HG03280 (cell line): ENCODE measurements around the gene SPATA46.
"Not testable (repeated sequence)": the region's sequence is repeated elsewhere in the genome, so short reads cannot be mapped to it uniquely, and the experiment has no call there.

Source experiments
- ATAC-seq: cut with Tn5 transposase; IDR thresholded peaks from one replicate; pipeline ENCODE4 v1.9.1; 2021; ENCODE audit warnings: mild to moderate bottlenecking, moderate library complexity; ENCODE audit not compliant: unreplicated experiment

SPATA46 gene, protein sequence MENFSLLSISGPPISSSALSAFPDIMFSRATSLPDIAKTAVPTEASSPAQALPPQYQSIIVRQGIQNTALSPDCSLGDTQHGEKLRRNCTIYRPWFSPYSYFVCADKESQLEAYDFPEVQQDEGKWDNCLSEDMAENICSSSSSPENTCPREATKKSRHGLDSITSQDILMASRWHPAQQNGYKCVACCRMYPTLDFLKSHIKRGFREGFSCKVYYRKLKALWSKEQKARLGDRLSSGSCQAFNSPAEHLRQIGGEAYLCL

DNA sequence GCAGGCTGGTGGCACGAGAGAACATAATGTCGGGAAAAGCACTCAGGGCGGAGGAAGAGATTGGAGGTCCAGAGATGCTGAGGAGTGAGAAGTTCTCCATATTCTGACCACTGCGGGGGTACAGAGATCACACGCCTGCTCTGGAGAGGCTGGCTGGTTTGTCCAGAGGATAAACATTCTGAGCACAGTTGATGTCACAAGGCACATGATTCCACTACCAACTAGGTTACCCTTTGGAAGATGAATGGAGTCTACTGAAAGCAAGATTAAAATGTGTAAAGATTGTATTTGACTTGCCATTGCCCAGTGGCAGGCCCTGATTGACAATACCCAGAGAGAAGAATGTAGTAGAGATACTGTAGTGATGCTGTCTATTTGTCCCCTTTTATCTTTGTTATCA is at the start of gene SPATA46:
SPATA46 (minus strand) TSS at position 164 of the 400 bp plus-strand sequence; CDS start at position 100, 64 bp downstream.
- no peak for ATAC-seq

DNA sequence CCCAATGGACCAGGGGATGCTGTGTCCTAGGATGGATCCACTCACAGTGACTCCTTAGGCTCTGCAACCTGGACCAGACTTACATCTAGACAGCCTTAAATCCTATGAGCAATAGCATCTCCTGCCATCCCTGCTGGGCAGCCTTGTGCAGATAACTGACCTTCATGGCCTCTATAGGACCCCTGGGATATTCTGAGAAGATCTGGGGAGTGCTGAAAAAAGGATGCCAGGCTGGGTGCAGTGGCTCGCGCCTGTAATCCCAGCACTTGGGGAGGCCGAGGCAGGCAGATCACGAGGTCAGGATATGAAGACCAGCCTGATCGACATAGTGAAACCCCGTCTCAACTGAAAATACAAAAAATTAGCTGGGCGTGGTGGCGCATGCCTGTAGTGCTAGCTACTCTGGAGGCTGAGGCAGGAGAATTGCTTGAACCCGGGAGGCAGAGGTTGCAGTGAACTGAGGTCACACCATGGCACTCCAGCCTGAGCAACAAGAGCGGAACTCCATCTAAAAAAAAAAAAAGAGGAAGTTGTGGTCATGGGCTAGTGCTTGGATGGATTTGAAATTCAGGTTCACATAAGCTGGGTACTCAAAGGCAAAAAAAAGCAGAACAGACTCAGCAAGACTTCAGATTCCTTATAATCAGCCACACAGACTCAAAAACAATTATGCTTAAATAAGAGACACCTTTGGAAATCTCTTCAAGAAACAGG is 46.2 kb upstream of the SPATA46 start:
- no peak for ATAC-seq

DNA sequence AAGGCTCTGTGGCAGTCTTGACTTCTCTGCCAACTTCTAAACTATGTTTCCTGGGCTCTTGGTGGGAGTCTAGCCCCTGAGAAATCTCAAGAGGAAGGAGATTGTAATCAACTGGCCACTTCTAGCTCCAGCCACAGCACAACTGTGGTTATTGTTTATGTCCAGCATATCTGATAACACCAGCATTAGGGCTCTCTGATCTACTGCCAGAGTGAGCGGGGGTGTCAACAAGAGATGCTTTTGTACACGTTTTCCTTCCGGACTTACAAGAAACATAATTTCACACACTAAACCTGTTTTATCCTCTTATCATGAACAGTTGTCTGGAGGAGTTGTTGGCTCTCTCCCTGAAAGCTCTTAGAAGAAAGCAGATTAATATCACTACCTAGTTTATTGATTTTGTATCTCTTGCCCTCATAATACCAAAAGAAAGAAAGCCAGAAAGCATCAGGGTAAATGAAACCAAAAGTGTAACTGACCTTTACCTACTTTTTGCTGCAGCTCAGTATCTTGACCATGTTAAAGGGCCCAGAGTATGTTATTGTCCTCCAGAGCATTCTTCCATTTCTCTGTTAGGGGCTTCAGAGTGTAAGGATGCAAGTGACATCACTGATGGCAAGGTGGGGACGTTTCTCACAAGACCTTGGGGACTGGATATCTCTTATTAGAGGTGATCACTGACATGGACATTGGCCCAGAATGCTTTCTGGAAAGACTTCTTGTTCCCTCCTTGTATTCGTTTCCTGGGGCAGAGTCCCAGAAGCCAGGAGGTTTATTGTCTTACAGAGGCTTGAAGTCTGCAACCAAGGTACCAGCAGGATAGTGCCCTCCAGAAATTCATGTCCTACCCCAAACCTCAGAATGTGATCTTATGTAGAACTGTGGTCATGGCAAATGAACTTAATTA is 44.9 kb upstream of the SPATA46 start:
- no peak for ATAC-seq

DNA sequence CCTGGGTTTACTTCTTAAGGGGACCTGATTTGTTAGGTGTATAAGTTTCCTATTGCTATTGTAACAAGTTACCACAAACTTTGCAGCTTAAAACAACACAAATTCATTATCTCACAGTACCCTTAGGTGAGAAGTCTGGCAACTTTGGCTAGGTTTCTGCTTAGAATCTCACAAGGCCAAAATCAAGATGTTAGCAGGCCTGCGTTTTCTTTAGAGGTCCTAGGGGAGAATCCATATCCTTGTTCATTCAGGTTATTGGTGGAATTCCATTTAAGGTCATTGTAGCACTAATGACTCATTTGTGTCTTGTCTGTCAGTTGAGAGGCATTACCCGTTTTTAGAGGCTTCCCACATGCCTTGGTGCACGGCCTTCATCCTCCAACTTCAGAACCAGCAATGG is 43.5 kb upstream of the SPATA46 start:
- no peak for ATAC-seq

DNA sequence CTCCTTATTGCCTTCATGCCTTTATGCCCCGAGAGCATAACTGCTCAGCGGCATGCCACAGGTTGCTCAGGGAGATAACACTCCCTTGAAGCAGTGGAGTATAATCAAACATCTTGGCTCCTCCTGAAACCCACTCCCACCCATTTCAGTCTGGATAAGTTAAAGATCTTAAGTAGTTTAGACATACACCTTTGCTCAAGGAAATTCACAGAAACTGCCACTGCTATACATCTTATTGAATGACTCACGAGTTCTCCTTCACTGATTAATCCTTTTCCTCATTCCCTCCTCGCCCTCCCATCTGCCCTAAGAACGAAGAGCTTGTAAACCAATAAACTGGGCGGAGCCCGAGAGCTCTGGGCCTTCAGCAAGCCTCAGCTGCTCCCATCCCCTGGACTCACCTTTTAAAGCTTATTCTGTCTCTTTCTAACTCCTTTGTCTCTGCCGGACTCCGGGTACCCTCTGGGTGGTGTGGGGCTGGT is 42.8 kb upstream of the SPATA46 start:
- ATAC-seq: not testable (repeated sequence)

DNA sequence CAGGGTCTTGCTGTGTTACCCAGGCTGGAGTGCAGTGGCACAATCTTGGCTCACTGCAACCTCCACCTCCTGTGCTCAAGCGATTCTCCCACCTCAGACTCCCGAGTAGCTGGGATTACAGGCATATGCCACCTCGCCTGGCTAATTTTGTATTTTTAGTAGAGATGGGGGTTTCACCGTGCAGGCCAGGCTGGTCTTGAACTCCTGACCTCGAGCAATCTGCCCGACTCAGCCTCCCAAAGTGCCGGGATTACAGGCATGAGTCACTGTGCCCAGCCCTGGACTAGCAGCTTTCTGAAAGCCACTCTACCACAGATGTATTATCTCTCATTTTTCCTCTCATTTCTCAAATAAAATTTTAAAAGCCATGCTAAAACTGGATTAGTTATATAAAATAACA is 41.9 kb upstream of the SPATA46 start:
- not testable (repeated sequence) for ATAC-seq

DNA sequence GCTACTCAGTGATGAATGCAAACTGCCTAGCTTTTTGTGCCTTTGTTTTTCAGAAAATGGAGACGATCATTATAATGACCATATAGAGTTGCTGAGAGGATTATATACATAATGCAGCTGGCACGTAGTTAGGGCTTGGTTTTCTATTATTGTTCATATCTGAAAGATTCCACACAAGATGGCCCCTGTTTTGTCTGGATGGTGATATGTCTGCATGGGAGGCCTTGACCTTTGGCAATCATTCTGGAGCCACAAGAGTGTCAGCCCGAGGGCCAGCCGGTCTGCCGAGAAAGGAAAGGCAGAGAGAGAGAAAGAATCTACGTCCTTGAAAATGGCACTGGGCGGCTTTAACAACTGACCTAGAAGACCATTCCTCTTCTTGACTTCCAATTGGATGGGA is 41.0 kb upstream of the SPATA46 start:
- ATAC-seq: no peak

DNA sequence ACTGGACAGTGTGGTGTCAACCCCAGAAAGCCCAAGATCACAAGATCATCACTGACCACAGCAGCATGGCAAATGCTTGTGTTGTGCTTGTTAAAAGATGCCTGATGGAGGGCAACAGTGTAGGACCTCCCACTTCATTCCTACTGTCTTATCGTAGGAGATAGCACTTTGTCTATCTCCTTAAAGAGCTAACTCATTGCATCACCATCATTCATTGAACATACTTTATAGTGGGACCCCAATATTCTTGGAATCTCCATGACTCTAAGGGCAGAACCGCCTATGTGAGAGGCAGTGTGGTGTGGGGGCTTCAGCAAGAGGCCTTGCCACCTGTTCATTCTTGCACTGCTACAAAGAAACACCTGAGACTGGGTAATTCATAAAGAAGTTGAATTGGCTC is 40.3 kb upstream of the SPATA46 start:
- no peak for ATAC-seq

DNA sequence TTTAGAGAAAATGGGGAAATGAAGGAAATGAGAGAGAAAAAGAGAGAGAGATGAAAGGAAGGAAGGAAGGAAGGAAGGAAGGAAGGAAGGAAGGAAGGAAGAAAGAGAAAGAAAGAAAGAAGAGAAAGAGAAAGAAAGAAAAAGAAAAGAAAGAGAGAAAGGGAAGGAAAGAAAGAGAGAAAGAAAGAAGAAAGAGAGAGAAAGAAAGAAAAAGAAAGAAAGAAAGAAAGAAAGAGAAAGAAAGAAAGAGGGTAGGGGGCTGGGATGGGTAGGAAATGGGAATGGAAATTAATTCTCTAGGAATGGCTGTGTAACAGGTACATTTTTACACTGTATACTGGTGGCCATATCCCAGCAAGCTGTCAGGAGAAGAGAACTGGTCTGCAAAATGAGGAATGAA is 39.6 kb upstream of the SPATA46 start:
- ATAC-seq: no peak

DNA sequence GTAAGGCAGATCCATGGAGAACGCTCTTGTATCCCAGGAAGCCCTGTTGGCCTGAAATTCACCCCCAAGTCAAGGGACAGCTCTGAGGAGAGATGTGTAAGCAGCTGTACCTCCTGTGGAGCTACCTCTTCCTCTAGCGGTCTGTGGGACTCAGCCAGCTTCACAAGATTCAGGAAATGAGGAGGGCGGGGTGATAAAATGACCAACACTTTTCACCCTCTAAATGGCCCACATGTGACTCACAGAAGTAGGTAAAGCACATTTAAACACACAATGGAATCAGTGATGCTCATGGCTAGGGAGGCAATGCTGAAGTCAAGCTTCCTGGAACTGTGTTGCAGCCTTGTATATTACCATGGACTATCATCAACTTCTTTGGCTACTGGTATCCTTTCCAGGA is 35.3 kb upstream of the SPATA46 start, which contains the start of gene SH2D1B:
SH2D1B (minus strand) TSS at position 135 of the 400 bp plus-strand sequence; CDS start at position 15, 120 bp downstream.
- ATAC-seq: no peak

DNA sequence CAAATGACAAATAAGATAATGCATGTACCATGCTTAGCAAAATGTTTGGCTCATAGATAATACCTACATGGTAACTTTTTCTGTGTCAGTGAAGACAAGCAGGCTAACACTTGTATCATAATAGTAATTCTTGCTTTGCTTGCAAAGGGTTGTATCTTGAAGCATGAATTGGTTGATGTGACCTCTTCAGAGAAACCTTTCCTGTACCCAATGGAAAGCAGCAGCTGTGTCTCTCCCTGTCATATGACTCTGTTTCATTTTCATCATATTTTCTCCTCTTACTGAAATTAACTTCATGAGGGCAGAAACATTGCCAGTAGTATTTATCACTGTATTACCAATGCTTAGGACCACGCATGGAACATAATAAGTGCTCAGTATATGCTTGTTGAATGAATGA is 30.9 kb upstream of the SPATA46 start:
- no peak for ATAC-seq

DNA sequence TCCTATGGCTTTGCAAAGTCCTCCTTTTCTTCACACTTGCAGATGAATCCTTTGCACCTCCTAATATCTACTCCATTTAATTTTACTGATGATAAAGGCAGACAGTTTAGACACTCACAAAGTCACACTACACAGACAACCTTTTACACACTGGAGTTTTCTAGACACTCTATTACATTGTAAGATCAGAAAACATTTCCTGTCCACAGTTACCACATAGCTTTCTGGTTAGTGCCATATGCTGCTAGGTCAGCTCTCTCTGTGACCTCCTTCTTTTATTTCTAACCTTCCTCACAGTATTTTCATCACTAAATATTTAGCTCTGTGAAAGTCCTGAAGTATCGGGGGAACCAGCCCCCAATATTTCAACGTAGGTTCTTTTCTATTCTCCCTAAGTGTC is 30.2 kb upstream of the SPATA46 start:
- ATAC-seq: no peak

DNA sequence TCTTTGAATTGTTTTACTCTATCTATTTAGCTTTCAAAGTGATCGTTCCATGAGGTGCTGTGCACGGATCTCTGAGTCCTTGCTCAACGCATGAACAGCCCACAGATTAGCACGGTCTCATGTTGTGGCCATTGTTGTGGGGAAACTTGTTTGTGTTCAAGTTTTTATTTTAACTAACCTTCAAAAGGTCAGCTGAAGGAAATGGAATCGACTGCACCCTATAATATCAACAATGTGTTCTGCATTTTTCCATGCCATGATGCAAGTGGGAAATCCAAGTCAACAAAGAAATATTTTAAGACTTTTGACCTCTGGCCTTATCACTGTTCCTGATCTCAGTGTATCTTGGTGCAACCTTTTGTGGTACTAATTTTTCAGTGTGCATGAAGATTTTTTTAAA is 29.1 kb upstream of the SPATA46 start:
- ATAC-seq: no peak

DNA sequence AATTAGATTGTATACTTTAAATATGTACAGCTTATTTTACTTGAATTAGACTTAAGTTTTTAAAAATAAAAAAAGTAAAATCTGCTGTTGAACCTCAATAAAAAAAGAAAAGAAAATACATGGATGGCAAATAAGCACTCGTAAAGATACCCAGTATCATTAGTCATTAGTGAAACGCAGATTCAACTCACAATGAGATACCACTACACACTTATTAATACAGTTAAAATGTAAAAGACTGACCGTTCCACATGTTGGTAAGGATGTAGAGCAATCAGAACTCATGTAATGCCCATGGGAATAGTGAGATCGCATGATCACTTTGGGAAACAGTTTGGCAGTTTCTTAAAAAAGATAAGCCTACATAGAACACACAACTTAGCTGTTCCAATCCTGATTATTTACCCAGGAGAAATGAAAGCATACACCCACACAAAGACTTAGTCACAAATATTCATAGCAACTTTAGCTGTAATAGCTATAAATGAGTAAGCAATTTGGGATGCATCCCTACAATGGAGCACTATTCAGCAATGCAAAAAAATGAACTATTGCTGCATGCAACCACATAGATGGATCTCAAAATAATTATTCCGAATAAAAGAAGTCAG is 28.0 kb upstream of the SPATA46 start:
- no peak for ATAC-seq

DNA sequence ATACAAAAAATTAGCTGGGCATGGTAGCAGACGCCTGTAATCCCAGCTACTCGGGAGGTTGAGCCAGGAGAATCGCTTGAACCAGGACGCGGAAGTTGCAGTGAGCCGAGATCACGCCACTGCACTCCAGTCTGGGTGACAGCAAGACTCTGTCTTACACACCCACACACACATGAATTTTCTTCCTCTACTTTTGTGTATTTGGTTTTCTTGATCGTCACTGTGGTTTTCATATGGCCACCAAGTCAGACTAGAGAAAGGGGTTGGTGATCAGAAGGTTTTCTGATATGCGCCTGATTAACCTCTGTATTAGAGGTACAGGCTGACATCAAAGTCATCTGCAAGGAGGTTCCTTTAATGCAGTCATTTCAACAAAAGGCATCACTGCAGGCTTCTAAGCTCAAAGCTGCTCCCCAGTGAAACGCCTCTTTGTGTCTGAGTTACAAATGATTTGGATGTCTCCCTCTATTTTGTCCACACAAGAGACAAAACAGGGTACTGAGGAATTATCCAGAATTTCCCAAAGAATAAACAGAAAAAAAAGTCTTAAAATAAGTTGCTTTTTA is 24.2 kb upstream of the SPATA46 start:
- ATAC-seq: no peak

DNA sequence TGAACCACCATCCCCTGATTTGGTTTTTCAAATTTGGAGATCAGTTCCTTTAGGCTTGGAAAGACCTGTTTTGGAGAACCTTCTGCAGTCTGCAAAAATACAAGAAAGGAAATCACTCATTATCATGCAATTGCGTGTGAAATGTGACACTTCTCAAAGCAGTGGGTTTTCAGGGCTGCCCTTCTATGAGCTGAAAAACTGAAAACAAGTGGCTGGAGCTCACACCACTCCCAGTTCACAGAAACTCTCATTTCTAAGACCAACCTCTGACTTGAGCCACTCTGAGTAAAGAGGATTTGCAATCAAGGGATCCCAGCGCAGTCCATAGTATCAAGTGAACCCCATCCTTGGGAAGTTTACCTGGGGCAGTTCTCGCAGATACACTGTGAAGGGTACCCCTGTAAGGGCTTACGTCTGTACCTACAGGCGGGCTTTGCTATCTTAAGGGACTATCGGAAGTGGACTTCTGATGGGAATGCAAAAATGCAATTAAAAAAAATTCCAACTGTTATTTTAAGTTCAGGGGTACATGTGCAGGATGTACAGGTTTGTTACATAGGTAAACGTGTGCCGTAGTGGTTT is 22.4 kb upstream of the SPATA46 start:
- no peak for ATAC-seq

DNA sequence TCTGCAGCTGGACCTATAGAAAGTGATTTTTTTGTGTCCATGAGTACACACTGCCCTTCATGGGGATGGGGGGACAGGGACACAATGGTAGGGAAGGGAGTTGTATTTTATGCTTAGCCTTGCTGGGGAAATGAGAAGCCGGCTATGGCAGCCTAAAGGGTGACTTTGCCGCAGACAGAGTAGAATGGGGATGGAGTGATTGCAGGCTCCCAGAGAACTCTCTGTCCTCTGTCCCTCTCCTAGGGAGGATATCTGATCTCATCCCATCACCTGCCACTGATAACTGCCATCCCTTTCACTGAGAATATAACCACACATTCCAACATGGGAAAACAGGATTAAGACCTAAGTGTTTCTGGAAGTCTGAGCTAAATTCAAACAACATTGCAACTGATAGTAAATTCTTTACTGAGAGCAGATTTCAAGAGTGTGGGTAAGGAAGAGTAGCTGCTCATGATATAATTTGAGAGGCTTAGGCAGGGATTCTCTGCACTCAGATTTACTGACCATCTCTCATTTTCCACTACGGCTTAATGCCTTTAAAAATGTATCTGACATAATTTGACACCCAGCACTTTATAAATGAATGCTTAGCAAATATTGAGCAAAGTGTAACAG is 21.4 kb upstream of the SPATA46 start:
- ATAC-seq: no peak

DNA sequence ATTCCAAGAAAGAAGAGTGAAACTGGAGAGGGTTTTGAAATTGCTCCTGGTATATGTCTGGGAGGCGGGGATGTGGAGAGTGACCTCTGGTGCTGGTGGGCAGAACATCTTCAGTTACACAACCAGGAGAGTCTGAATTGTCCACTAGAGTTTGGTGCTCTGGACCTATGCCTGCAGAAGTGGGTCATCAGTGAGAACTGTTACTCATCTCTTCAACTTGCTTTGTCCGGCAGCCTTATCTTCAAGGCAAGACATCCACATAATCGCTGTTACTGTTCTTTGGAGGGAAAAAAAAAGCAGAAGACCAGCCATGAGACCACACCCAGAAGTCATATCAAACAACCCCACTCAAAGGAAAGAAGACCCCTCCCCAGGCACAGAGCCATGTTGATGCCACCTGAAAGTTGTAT is 20.4 kb upstream of the SPATA46 start:
- ATAC-seq: no peak

DNA sequence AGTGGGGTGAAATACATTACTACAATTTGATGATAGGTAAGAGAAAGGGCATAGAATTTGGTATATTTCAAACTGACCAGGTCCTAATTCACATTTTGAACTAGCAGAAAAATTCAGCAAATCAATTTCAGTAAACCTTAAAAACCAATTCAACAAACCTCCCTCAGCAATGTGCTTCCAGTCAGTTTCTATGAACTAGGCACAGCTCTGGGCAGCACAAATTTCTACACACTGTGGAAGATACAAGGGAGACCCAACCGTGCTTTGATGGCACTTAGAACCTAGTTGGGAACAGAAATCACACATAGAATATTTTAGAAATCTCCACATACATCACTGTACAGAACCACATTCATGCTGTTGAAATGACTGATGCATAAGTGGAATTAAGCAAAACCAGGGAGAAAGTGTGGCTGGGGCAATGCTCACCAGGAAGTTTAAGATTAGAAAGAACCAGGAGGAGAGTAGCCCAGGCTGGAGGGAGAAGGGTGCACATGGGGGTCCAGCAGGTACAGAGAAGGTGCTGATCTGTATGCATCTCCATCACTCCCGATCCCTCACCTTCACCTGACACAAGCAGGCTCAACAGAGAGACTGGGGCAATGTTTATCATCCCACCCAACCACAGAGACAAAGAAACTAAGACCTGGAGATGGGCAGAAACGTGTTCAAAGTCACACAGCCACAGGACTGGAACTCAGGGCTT is 19.7 kb upstream of the SPATA46 start:
- no peak for ATAC-seq
